GM12891 (cell line): ENCODE data around the gene ZFYVE1.

Experiments
- DNase-seq: peaks from one replicate; pipeline ENCODE4 v3.0.0; 2011; ENCODE audit warnings: low spot score; ENCODE audit not compliant: insufficient read length
- FAIRE-seq: peaks from 2 replicates; lab custom pipeline; 2011; peaks lifted over from hg19 to GRCh38; lab: Jason Lieb, UNC
- PAX5 ChIP-seq: IDR thresholded peaks from 2 replicates; pipeline ENCODE4 v1.6.1; 2011; ENCODE audit warnings: low read length, moderate library complexity, mild to moderate bottlenecking; ENCODE audit not compliant: insufficient read depth, severe bottlenecking
- POLR2A ChIP-seq: IDR thresholded peaks from 2 replicates; pipeline ENCODE4 v1.6.1; 2011; ENCODE audit warnings: low read depth, low read length, control low read depth
- POLR2AphosphoS5 ChIP-seq: IDR thresholded peaks from 2 replicates; pipeline ENCODE4 v1.6.1; 2011; ENCODE audit warnings: low read depth, low read length, control low read depth
- POU2F2 ChIP-seq: IDR thresholded peaks from 2 replicates; pipeline ENCODE4 v1.6.1; 2011; ENCODE audit warnings: low read depth, mild to moderate bottlenecking, control low read depth, low read length, moderate library complexity
- SPI1 ChIP-seq: IDR thresholded peaks from 2 replicates; pipeline ENCODE4 v1.6.1; 2011; ENCODE audit warnings: low read depth, low read length, control low read depth
- TAF1 ChIP-seq: IDR thresholded peaks from 2 replicates; pipeline ENCODE4 v1.6.1; 2011; ENCODE audit warnings: low read depth, low read length, control low read depth

ZFYVE1 gene

DNA sequence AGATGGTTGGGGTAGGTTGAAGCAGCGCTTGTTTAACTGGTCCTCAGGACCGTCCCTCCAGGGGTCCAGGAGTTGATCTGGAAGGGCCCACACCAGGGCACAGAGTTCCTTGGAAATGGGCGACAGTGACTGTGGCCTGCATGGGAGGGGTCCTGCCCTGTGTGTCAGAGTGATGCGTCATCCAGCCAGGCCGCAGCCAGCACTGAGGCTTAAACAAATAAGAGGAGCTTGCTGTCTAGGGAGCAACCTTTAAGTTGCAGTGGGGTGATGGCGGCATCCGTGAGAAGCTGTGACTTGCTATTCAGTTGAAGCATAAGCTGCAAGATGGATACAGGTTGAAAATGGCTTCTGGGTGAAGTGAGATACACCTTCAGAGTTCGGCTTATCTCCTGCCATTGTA lies 80.4 kb downstream of the ZFYVE1 start:
- no peak for FAIRE-seq
- DNase-seq: no peak
- no peak for TF ChIP-seq PAX5
- no peak for TF ChIP-seq POU2F2
- no peak for TF ChIP-seq SPI1
- no peak for TF ChIP-seq POLR2A
- TF ChIP-seq POLR2AphosphoS5: no peak
- no peak for TF ChIP-seq TAF1

DNA sequence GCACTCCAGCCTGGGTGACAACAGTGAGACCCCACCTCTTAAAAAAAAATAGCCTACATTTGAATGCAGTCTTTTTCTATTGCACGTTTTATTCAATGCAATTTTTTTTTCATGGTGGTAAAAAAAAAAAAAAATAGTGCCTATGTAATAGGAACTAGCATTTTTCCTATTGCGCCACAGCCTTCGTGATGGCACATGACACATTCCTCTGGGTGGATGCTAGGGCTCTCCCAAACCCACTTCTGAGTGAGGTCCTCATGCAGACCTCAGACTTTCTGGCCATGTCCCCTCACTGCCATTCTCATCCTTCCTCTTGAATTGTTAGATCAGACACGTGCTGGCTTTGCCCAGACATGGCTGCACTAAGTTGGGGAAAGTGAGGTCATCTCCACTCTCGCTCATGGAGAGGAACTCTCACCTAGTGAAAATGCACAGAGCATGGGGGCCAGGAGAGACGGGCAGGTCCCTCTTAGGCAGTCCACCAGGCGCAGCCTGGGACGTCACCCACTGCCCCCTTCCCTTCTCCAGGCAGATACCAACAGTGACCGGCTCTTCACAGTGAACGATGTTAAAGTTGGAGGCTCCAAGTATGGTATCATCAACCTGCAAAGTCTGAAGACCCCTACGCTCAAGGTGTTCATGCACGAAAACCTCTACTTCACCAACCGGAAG lies 81.4 kb downstream of the ZFYVE1 start:
- TF ChIP-seq PAX5 (no peak), POU2F2 (no peak), POLR2A (no peak), SPI1 (no peak), POLR2AphosphoS5 (no peak), TAF1 (no peak)
- FAIRE-seq (no peak), DNase-seq (no peak)

DNA sequence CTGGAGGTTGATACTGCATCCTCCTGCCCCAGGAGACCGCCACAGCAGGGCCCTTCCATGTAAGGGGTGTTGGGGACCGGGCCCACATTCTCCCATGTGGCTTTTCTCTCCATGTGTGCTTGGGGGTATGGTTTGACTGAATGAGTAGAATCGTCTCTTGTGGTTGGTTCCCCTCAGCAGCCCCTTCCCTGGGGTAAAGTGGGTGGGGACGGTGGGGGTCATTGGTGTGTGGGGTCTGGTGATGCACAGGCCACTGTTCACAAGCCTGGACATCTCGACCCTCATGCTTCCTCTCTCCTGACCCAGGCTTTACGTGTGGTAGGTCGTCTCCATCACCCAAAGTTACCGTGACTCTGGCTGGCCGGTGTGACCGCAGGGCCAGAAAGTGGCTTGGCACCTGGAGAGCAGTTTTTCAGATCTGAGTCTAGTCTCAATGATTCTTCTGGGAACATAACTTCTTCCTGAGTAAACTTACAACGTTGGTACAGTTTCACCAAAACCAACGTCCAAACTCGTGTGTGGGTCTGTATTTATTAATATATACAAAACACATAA lies 83.0 kb downstream of the ZFYVE1 start:
- DNase-seq (no peak), FAIRE-seq (no peak)
- TF ChIP-seq POLR2A: no peak
- no peak for TF ChIP-seq PAX5
- TF ChIP-seq POLR2AphosphoS5: no peak
- TF ChIP-seq POU2F2: no peak

DNA sequence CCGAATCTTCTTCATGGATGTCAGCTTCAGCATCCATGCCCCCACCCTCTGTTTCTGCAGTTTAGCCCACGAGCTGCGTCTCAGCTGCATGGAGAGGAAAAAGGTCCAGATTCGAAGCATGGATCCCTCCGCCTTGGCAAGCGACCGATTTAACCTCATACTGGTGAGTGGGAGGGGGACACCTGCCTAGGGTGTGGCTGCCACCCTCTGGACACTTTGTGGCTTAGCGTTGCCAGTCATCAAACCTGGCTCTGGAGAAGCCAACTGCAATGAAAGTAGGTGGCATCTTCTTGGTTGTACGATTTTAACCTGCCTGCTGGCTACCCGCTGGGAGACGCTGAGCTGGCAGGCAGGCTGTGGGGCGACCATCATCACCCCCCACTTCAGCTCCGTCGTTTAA lies 84.0 kb downstream of the ZFYVE1 start:
- no peak for FAIRE-seq
- DNase-seq: no peak
- TF ChIP-seq POLR2A (no peak), POLR2AphosphoS5 (no peak)

DNA sequence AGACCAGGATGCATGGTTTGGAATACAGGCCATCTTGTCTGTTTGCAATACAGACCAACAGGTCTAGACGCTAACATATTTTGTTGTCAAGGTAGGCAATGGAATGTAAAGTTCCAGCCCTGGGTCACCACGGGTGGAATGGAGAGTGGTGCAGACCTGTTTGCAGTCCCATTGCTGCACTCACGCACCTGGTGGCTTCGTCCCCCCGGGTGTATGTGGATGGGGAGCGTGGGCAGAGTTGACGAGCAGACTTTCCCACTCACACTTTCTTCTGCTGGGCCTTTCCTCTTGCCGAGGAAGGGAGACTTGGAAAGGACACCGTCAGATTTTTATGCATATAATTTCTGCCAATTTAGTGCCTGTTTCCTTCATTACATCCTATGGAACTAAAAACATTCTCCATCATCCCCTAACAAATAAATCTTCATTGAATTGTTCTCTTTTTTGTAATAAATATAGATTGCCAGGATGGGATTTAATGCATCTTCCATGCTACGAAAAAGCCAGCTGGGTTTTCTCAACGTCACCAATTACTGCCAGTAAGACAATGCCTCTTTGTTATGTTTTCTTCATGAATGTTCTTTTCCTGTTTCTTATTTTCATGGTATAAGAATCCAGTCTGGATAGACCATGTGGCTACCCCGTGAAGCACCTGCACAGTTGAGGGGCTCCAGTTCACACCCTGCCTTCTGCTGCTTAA lies 85.5 kb downstream of the ZFYVE1 start:
- FAIRE-seq: no peak
- no peak for DNase-seq
- TF ChIP-seq POU2F2 (no peak), PAX5 (no peak), POLR2A (no peak), SPI1 (no peak), TAF1 (no peak), POLR2AphosphoS5 (no peak)

DNA sequence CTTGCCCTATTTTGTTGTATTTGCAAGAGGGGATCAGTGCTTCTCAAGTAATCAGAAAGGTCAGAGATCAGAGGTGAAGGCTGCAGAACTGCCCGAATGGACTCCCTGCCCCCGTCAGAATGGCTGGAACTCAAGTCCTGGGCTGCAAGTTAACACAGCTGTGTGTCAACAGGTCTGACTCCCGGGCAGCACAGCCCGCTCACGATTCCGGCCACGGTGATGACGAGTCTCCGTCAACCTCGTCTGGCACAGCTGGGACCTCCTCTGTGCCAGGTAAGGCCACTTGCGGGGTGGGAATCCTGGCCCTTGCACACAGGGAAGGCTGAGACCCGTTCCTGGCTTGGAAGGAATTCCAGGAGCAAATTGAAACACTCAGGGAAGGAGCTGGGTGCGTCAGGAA lies 87.3 kb downstream of the ZFYVE1 start:
- TF ChIP-seq POU2F2: no peak
- TF ChIP-seq SPI1: no peak
- no peak for TF ChIP-seq POLR2AphosphoS5
- no peak for TF ChIP-seq TAF1
- no peak for TF ChIP-seq PAX5
- TF ChIP-seq POLR2A: no peak
- DNase-seq (no peak), FAIRE-seq (no peak)

DNA sequence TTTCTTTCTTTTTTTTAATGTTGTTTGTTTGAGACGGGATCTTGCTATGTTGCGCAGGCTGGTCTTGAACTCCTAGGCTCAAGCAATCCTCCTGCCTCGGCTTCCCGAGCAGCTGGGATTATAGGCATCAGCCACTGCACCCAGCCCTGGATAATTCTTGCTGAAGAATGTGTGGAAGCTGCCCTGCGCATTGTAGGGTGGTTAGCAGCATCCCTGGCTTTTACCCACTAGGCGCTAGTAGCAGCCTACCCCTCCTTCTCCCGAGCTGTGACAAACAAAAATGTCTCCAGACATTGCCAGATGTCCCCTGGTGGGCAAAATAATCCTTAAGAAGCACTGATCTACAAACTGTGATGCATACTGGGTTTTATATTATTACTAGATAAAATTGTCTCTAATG lies 94.0 kb downstream of the ZFYVE1 start:
- DNase-seq: no peak
- peak; percentile 13 for FAIRE-seq
- TF ChIP-seq SPI1 (no peak), POU2F2 (no peak), POLR2AphosphoS5 (no peak), TAF1 (no peak), POLR2A (no peak), PAX5 (no peak)

DNA sequence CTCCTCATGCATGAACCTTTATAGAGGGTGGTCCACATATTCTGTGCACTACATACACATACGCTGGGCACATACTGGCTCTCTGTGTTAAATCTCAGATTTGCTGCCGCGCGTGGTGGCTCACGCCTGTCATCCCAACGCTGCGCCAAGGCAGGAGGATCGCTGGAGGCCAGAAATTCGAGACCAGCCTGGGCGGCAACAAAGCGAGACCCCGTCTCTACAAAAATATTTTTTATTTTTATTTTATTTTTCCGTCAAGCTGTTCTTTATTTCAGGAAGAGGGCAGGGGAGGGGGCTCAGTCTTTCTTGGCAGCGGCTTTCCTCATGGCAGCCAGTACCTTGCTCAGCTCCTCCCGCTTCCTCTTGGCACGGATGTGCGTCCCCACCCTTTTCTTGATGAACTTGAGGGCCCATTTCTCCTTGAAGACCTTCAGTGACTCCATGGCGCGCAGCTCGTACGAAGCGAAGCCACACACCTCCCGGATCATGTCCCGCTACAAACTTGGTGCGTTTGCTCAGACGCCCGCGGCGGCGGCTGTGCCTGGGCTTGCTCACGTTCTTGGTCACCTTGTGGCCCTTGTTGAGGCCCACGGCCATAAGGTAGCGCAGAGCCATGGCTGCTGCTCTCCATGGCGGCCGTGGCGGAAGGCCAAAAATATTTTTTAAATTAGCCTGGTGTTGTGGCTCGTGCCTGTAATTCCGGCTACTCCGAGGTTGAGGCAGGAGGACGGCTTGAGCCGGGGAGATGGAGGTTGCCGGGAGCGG lies 97.4 kb downstream of the ZFYVE1 start:
- TF ChIP-seq POU2F2: no peak
- TF ChIP-seq POLR2AphosphoS5: no peak
- TF ChIP-seq POLR2A: no peak
- no peak for TF ChIP-seq SPI1
- no peak for TF ChIP-seq PAX5
- no peak for TF ChIP-seq TAF1
- FAIRE-seq: no peak

DNA sequence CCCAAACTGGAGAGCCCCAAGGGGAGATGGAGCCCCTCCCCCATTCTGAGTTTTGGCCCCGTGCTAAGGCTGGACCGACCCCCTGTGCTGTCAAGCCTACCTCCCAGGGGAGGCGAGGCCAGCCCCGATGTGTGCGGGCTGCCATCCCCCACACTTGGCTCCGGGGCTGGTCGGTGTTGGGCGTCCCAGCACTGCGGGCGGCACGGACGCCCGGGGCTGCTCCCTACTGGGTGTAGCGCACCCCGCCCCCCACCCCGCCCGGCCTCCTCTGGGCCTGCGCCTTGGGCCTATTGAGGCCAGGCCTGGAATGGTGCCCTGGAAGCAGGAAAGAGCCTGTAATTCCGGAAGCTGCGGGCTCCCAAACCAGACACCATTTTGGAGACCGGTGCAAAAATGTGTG lies 98.0 kb downstream of the ZFYVE1 start:
- TF ChIP-seq POU2F2: no peak
- no peak for TF ChIP-seq TAF1
- TF ChIP-seq PAX5: no peak
- no peak for TF ChIP-seq POLR2AphosphoS5
- TF ChIP-seq POLR2A: no peak
- no peak for TF ChIP-seq SPI1
- FAIRE-seq (no peak), DNase-seq (no peak)

More for the DNA sequence above, 97.4 kb downstream of the ZFYVE1 start:
- no peak for DNase-seq
